Measurements from ENCODE around the gene AKNA.

DNA sequence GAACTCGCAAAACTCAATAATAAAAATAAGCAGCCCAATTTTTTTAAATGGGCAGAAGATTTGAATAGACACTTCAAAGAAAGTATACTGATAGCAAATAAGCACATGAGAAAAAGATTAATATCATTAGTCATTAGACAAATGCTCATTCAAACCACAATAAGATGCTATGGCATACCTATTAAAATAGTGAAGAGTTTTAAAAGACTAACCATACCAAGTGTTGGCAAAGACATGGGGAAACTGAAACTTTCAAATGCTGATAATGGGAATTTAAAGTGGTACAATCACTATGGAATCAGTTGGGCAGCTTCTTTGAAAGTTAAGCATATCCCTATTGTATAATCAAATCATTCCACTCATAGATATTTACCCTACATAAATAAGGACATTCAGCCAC, 91.4 kb downstream of the AKNA start:
- TF ChIP-seq, protein P1, sequence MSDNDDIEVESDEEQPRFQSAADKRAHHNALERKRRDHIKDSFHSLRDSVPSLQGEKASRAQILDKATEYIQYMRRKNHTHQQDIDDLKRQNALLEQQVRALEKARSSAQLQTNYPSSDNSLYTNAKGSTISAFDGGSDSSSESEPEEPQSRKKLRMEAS (IDR thresholded peaks at IDR 0.05) = no peak
- TF ChIP-seq POLR2A (IDR thresholded peaks at IDR 0.05; ENCODE audit: borderline replicate concordance, extremely low read depth, insufficient read depth, insufficient read length) (no peak), EZH2phosphoT487 (IDR thresholded peaks at IDR 0.05; ENCODE audit: borderline replicate concordance) (no peak), ZFX (IDR thresholded peaks at IDR 0.05) (no peak), EZH2 (IDR thresholded peaks at IDR 0.05) (no peak), FOSL1 (IDR thresholded peaks at IDR 0.05; ENCODE audit: low read depth) (no peak), SIN3A (IDR thresholded peaks at IDR 0.05; ENCODE audit: low read depth) (no peak)
- TF ChIP-seq, protein P2, sequence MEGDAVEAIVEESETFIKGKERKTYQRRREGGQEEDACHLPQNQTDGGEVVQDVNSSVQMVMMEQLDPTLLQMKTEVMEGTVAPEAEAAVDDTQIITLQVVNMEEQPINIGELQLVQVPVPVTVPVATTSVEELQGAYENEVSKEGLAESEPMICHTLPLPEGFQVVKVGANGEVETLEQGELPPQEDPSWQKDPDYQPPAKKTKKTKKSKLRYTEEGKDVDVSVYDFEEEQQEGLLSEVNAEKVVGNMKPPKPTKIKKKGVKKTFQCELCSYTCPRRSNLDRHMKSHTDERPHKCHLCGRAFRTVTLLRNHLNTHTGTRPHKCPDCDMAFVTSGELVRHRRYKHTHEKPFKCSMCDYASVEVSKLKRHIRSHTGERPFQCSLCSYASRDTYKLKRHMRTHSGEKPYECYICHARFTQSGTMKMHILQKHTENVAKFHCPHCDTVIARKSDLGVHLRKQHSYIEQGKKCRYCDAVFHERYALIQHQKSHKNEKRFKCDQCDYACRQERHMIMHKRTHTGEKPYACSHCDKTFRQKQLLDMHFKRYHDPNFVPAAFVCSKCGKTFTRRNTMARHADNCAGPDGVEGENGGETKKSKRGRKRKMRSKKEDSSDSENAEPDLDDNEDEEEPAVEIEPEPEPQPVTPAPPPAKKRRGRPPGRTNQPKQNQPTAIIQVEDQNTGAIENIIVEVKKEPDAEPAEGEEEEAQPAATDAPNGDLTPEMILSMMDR (IDR thresholded peaks at IDR 0.05 in 2 of 3, conservative IDR thresholded peaks at IDR 0.05 in 1 of 3; ENCODE audit: borderline replicate concordance in 1 of 3, insufficient read depth in 1 of 3, low read depth in 2 of 3, low read length in 2 of 3) = no peak
- TF ChIP-seq, protein P3, sequence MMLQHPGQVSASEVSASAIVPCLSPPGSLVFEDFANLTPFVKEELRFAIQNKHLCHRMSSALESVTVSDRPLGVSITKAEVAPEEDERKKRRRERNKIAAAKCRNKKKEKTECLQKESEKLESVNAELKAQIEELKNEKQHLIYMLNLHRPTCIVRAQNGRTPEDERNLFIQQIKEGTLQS (IDR thresholded peaks at IDR 0.05) = no peak
- TF ChIP-seq, protein P4, sequence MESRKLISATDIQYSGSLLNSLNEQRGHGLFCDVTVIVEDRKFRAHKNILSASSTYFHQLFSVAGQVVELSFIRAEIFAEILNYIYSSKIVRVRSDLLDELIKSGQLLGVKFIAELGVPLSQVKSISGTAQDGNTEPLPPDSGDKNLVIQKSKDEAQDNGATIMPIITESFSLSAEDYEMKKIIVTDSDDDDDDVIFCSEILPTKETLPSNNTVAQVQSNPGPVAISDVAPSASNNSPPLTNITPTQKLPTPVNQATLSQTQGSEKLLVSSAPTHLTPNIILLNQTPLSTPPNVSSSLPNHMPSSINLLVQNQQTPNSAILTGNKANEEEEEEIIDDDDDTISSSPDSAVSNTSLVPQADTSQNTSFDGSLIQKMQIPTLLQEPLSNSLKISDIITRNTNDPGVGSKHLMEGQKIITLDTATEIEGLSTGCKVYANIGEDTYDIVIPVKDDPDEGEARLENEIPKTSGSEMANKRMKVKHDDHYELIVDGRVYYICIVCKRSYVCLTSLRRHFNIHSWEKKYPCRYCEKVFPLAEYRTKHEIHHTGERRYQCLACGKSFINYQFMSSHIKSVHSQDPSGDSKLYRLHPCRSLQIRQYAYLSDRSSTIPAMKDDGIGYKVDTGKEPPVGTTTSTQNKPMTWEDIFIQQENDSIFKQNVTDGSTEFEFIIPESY (IDR thresholded peaks at IDR 0.05; ENCODE audit: extremely low read depth, insufficient replicate concordance, low read length) = no peak
